Stimulated activated CD4-positive, alpha-beta T cell treated with anti-CD3 and anti-CD28 coated beads, Interleukin-2, amount 100 ng/mL, for 24 hours (primary cell): ENCODE data around the gene SPATA25.
"Not testable (repeated sequence)": the region's sequence is repeated elsewhere in the genome, so short reads cannot be mapped to it uniquely, and the experiment has no call there.

ENCODE experiments used
- DNase-seq, 2 donors: peaks; one replicate each; pipeline ENCODE4 v3.0.0-alpha.2; 2020

The SPATA25 gene

DNA sequence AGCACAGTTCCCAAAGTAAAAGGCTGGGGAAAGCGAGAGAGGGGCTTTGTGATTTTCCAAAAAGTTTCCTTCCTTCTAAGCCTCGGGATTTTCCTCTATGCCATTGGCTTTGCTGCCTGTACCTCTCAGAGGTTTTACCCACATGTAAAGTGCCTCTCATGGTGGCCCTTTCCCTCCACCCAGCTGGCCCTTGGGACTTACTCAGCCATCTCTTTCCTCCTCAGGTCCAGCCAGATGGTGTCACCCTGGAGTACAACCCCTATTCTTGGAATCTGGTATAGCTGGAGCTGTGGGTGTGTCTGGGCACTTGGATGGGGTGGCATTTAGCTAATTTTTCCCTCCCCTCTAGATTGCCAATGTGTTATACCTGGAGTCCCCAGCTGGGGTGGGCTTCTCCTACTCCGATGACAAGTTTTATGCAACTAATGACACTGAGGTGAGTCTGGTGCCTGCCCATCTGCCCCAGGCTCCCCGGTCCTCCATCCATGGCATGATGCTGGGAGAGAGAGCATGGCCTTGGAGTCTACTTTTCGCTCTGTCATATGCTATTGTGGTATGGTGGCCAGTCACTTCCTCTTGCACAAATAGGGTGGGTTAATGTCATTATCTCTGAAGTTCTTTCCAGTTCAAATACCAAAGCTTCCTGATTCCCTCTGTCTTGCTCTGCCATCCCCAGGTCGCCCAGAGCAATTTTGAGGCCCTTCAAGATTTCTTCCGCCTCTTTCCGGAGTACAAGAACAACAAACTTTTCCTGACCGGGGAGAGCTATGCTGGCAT, 4.8 kb upstream of the SPATA25 start:
- DNase-seq = no peak

DNA sequence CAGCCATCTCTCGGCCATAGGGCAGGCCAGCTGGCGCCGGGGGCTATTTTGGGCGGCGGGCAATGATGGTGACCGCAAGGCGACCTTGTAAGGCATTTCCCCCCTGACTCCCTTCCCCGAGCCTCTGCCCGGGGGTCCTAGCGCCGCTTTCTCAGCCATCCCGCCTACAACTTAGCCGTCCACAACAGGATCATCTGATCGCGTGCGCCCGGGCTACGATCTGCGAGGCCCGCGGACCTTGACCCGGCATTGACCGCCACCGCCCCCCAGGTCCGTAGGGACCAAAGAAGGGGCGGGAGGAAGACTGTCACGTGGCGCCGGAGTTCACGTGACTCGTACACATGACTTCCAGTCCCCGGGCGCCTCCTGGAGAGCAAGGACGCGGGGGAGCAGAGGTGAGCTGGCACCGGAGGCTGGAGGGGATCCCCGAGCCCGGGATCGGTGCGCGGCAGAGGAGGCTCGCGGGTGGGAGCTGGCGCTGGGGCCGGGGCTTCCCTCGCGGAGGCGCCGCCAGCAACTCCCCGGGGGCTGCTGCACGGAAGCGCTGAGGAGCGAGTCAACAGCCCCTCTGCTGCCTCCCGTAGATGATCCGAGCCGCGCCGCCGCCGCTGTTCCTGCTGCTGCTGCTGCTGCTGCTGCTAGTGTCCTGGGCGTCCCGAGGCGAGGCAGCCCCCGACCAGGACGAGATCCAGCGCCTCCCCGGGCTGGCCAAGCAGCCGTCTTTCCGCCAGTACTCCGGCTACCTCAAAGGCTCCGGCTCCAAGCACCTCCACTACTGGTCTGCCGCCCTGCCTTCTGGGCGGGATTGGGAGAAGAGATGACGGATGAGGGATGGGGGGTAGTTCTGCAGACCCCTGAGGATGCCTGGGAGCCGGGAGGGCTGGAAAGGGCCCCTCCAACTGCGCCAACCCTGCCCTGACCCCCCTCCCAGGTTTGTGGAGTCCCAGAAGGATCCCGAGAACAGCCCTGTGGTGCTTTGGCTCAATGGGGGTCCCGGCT, 3.9 kb upstream of the SPATA25 start, which contains the start of the genes CTSA and NEURL2:
Gene CTSA (plus strand): TSS at position 351 of the 999 bp plus-strand sequence. CDS start 234 bp downstream, at position 585.
Gene NEURL2 (minus strand): TSS at position 224 of the 999 bp plus-strand sequence. CDS start 217 bp downstream, at position 7.
- peak; percentile 87 to 90 for DNase-seq

DNA sequence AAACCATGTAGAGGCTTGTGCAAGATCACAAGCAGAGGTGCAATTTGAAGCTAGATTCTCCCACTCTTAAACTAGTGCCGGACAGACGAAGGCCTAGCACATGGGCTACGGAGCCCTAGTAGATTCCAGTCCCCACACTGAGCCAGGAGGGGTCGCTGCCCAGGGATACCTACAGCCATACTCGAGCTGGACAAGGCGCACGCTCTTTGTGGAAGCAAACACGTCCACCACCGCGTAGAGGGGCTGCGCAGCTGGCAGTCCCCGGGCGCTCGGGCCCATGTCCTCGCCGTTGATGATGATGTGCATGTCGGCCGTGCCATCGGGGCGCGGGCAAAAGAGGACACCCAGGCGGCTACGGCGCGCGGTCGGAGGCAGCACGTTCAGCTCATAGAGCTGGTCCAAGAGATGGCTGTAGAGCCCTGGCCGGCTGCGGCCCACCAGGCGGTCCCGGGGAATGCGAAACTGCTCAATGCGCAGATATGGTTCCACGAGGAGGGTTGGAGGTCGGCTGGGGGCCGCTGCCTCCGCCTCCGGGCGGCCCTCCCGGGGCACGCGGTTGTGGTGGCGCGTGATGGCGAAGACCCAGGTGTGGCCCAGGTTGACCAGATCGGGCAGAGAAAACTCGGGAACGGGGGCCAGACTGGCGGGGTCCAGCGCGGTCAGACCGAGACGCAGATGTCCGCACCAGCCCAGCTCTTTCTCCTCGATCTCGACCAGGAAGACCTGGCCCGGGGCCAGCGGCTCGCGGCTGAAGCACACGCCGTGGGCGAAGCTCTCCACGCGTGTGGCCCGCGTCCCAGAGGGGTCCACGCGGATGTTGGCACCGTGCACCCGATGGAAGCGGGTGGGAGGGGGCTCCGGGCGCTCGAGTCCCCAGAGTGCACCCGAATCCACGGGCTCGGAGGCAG, 2.9 kb upstream of the SPATA25 start:
- DNase-seq = peak; percentile 51 to 57

DNA sequence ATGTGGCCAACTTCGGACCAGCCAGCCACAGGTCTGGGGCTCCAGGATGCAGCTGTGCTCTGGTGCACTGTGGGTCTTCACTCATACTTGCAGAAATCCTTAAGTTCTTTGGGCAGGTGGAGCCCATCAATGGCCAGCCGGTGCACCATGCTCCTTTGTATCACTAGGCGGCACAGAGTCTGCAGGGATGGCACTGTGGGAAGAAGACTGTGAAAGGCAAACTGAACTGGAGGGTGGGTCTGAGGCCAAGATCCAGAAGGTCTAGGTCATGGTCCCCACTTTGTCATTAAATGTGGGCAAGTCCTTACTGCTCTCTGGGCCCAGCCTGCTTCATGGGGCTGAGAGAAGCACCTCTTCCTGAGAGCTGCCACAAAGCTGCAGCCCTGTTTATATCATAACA, 1.3 kb upstream of the SPATA25 start:
- DNase-seq = no peak

DNA sequence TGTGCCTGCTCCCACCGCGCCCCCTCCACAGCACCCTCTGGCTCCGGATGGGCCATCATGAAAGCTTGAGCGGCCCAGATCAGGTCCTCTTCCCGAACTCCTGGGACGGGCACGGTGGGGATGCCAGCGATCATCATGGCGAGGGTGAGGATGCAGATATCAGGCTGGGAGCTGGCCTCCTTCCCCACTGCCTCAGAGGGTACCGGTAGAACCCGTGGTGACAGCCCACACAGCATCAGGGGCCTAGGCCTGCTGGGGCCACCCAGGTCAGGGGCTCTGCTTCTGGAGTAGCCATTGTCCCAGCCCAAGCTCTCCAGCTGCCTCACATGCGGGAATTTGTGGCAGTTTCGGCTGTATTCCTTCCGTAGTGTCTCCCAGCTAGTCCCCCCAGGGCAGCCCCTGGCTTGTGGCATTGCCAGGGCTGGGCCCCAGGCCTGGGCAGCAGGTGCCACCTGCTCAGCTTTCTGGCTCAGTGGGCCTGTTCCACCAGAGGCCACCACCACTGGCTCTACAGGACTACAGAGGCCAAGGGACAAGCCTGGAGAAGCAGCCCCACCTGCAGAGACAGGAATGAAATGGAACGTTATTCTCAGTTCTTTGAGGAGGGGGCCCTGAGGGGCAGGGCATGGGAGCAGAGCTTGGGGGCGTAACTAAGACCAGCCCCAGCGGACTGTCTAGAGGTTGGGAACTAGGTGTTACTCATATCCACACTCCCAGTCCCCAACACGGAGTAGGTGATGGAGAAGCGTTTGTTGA, 654 bp downstream of the SPATA25 start:
- no peak for DNase-seq

DNA sequence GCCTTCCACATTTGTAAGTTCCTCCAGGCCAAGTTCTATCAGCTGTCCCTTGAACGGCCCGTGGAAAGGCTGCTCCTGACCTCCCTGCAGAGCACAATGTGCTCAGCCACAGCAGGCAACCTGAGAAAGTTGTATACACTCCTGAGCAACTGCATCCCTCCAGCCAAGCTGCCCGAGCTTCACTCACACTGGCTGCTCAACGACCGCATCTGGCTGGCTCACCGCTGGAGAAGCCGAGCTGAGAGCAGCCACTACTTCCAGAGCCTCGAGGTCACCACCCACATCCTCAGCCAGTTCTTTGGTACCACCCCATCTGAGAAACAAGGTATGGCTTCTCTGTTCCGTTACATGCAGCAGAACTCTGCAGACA, 4.3 kb downstream of the SPATA25 start:
- DNase-seq = no peak

DNA sequence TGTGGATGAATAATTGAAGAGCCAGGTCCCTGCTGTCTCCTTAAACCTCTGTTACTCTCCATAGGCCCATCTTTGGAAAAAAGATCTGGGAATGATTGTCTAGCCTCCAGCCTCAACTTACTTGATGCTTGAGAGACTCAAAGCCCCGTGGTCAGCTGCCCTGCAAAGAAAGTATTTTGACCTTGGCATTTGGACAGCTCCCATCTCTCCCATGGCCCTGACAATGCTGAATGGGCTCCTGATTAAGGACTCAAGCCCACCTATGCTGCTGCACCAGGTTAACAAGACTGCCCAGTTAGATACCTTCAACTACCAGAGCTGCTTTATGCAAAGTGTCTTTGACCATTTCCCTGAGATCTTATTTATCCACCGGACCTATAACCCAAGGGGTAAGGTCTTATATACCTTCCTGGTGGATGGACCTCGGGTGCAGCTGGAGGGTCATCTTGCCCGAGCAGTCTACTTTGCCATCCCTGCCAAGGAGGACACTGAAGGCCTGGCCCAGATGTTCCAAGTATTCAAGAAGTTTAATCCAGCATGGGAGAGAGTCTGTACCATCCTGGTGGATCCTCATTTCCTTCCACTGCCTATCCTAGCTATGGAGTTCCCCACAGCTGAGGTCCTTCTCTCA, 4.8 kb downstream of the SPATA25 start:
- no peak for DNase-seq

DNA sequence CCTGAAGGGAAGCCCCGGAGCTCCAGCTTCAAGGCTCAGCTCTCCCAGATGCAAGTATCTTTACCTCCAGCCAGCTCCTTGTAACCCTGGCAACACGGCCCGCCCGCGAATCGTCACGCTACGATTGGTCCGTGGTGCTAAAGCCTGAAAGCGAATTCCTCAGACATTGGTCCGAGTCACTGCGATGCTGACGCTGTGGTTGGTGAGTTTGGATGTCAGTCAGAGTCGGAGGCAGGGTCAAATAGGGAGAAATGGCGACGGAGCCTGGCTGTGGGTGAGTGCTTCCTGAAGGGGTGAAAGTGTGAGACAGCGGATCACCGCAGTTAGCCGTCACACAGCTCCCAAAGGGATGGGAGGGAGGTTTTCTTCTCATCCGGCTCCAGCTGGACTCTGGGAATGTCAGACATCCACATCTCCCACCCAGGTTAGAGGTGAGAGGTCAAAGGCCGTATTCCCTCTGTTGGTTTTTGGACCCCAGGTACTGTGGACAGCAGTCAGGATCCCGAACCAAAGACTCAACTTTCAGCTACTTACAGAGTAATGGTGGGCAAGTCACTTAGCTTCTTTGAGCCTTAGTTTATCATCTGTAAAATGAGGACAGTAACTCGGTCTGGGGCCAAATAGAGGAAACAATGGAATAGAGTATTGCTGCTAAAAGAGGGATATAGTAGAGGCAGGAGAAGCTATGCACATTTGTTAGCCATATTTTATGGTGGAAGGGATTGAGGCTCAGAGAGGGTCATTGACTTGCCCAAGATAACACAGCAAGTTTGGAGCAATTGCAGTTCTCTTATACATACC, 6.2 kb downstream of the SPATA25 start, which contains the start of gene ZSWIM1:
Gene ZSWIM1 (plus strand): TSS at position 240 of the 801 bp plus-strand sequence. CDS start 1,366 bp downstream, outside the sequence.
- DNase-seq = peak; percentile 99

DNA sequence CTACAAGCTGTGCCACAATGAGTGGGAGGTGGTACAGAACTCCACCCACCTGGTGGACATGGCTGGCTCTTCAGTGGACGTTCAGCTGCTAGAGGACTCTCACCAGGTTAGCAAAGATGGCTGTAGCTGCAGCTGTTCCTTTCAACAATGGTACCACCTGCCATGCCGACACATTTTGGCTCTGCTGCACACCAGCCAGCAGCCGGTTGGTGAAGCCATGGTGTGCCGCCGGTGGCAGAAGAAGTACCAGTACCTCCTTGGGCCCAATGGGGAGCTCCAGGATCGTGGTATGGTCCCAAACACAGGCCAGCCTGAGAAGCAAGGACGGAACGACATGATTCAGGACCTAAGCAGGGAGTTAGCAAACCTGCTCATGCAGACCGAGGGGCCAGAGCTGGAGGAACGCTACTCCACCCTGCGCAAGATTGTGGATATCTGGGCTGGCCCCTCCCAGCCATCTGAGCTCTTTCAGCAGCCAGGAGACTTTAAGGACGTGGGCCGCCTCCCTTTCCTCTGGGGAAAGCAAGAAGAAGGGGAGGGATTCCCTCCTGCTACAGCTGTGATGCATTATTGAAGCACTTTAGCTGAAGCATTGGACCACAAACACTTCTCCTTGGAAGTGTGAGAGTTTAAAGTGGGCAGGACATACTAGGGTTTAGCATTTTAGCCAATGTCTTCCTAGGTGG, 9.2 kb downstream of the SPATA25 start:
- DNase-seq = no peak

DNA sequence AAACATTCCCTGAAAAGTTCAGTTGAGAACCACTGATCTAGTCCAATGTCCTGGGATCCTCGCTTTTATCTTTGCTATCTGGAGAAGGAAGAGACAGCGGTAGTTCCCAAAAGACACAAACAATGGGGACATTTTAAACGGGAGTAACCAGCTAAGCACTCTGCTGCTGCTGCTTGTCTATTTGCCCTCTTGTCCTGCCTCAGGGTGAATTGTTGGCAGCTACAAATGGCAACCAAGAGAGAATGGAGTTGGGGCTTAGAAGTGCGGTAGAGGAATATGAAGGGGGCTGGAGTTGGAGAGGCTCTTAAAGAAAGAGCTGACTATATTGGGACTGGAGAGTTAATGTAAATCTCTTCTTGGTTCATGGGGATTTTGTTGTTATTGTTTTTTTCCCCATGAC, 12.8 kb downstream of the SPATA25 start:
- DNase-seq = no peak

DNA sequence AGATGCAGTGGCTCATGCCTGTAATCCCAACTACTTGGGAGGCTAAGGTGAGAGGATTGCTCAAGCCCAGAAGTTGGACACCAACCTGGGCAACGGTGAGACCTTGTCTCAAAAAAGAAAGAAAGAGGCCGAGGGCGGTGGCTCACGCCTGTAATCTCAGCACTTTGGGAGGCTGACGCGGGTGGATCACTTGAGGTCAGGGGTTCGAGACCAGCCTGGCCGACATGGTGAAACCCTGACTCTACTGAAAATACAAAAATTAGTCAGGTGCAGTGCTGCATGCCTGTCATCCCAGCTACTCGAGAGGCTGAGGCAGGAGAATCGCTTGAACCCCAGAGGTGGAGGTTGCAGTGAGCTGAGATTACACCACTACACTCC, 13.3 kb downstream of the SPATA25 start:
- not testable (repeated sequence) for DNase-seq

DNA sequence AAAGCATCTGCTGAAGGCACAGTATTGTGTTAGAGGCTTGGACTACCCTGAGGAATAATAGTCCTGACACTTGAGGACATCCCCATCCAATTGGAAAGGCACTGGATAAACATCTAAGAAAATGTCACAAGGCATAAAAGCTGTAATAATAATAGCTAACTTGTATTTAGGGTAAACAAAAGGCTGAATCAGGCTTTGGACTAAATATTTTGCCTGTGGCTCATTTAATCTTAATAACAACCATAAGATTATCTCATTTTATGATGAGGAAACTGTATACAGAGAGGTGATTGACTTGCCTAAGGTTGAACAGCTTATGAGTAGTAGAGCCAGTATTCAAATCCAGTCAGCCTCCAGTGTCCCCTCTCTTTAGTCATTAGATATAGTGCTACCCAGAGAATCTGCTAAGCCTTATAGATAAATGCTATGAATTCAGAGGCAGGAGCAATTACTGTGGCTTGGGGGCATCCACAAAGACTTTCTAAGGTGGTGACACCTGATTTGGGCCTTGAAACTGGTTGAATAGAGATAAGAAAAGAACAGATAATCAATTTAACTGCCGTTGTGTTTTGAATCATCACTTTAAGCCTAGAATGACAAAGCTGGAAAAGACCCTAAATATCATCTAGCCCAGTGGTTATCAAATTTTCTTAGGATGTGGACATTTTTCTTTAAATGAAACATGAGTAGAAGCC, 13.9 kb downstream of the SPATA25 start:
- no peak for DNase-seq

DNA sequence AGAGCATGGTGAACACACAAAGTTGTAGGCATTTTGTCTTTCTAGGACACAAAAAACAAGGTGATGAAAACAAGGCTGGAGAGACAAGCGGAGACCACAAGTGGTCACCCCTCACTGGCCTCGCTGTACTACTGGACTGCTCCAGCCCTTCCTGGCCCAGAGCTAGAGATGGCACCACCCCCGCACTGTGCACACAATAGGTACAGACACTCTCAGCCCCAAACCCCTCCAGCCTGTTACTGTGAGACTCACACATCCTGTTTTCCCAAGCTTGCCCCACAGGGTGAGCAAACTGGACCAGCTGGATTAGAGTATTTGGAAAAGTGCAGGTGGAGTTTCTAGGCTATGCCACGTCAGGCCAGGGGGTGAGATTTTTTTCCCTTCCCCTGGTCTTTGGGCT, 14.8 kb downstream of the SPATA25 start:
- no peak for DNase-seq

DNA sequence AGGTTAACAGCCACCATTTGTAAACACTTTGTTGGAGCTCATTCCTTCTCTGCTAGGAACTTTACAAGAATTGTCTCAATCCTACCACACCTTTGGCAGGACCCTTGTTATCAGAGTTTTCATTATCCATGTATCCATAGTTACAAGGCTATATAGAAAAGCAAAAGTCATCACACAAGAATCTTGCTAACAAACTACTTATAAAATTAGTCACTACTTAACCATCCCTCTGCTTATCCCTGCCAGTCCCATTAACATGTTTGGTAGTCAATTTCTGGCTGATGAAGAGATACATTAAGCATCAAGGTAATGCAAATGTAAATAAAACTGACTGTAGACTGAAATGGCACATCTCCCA, 19.6 kb downstream of the SPATA25 start:
- no peak for DNase-seq

DNA sequence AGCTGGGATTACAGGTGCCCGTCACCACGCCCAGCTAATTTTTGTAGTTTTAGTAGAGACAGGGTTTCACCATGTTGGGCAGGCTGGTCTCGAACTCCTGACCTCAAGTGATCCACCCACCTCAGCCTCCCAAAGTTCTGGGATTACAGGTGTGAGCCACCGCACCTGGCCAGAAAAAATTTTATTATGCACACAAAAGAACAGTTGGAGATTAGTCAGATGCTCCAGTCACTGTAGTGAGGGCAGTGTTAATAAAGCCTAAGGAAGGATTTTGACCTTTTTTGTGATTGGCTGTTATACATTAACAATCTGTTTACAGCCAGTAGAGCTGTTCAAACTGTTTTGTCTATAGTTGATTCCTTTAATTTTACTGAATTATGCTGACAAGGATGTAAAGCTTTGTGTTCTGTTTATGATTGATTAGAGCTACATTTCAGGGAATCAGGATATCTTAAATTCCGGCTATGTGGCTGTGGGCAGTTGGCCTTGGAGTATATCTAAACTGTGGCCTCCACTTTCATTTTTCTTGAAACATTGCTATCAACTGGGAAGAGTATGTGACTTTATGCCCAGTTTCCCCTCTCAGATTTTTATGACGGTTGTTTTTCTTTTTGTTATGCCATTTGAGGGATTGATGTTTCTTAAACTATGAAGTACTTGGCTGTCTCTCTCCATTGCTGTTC, 20.1 kb downstream of the SPATA25 start:
- DNase-seq = no peak

DNA sequence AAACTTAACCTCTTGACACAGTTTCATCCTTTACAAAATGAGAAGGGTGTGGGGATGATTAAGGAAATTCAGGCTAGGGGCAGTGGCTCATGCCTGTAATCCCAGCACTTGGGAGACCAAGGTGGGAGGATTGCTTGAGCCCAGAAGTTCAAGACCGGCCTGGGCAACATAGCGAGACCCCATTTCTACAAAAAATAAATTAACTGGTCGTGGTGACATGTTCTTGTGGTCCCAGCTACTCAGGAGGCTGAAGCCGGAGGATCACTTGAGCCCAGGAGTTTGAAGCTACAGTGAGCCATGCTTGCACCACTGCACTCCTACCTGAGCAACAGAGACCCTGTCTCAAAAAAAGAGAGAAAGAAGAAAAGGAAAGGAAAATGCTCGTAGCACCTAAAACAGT, 21.0 kb downstream of the SPATA25 start:
- no peak for DNase-seq

DNA sequence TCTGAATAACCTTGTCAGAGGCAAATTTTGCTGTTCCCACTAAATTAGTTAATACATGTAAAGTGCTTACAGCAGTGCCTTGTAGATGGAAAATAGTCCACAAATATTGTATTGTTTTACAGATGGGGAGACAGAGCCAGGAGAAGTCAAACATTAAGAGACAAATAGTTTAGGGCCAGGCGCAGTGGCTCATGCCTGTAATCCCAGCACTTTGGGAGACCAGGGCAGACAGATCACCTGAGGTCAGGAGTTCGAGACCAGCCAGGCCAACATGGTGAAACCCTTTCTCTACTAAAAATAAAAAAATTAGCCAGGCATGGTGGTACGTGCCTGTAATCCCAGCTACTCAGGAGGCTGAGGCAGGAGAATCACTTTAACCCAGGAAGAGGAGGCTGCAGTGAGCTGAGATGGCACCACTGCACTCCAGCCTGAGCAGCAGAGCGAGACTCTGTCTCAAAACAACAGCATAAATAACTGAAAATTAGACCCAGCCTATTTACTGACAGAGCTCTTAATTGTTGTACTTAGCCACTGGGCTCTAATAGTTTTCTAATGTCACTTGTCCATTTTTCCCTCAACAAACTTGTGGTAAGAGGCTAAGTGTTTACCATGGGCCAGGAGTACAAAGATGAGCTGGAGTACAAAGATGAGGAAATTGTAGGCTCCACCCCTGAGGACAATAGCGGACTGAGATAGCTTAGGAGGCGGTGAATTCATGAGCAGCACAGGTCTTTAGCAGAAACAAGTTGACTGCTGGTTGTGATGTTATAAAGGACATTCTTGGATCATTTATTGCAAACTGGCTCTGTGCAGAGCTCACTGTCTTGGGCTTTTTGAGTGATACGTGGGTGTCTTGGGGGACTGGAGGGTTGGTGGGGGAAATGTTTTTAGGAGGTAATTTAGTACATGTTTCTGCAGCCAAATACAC, 23.6 kb downstream of the SPATA25 start:
- DNase-seq = no peak
